Stimulated activated CD8-positive, alpha-beta memory T cell treated with anti-CD3 and anti-CD28 coated beads, Interleukin-12 subunit alpha, Interleukin-12 subunit beta, amount 100 ng/mL, for 24 hours (primary cell): ENCODE measurements around the gene LZTR1.

Experiments
- DNase-seq: peaks from one replicate; pipeline ENCODE4 v3.0.0-alpha.2; 2020; ENCODE audit errors: extremely low read depth

LZTR1 gene

GRCh38 chr22:20951151-20951931 lies 30.8 kb upstream of the LZTR1 start:
- no peak for DNase-seq

- DNase-seq: no peak
Observed at GRCh38 chr22:20951932-20952380, 30.1 kb upstream of the LZTR1 start.

GRCh38 chr22:20952544-20953341 lies 29.4 kb upstream of the LZTR1 start:
- DNase-seq: no peak

GRCh38 chr22:20953342-20953608 lies 28.8 kb upstream of the LZTR1 start:
- DNase-seq: no peak

GRCh38 chr22:20953668-20954500 lies 28.2 kb upstream of the LZTR1 start:
- DNase-seq: no peak

GRCh38 chr22:20955548-20955947 lies 26.5 kb upstream of the LZTR1 start:
- DNase-seq: no peak

- DNase-seq: no peak
Observed at GRCh38 chr22:20956258-20957101, 25.6 kb upstream of the LZTR1 start.

- no peak for DNase-seq
Observed at GRCh38 chr22:20957102-20957682, 24.9 kb upstream of the LZTR1 start.

GRCh38 chr22:20957683-20958431 lies 24.2 kb upstream of the LZTR1 start:
- DNase-seq: no peak

GRCh38 chr22:20959578-20960461 lies 22.3 kb upstream of the LZTR1 start:
- no peak for DNase-seq

- no peak for DNase-seq
Observed at GRCh38 chr22:20960609-20961008, 21.5 kb upstream of the LZTR1 start.

- DNase-seq: no peak
Observed at GRCh38 chr22:20962491-20962945, 19.6 kb upstream of the LZTR1 start.

GRCh38 chr22:20963201-20964052 lies 18.7 kb upstream of the LZTR1 start:
- DNase-seq: no peak

- DNase-seq: no peak
Observed at GRCh38 chr22:20964090-20964798, 17.9 kb upstream of the LZTR1 start.

- DNase-seq: no peak
Observed at GRCh38 chr22:20964799-20965103, 17.3 kb upstream of the LZTR1 start.

- DNase-seq: no peak
Observed at GRCh38 chr22:20965104-20965887, 16.8 kb upstream of the LZTR1 start.
